HL-60/S4 treated with phorbol 12-myristate 13-acetate at 8.2 ng/mL for 4 days and 3 days (cell line): Measurements from ENCODE around the gene WBP1.

Experiments used
- in situ Hi-C: fragments of 300-500 bp; cut with MboI; formaldehyde crosslinking; loops from 2 replicates; pipeline ENCODE4 v1.15.0; 2022; ENCODE audit warnings: low sequenced_read_pairs

Gene WBP1

GRCh38 chr2:74481431-74481830 lies 23.2 kb downstream of the WBP1 start:
- in situ Hi-C loops, result loop anchor here (25.0 kb wide), 1 partner anchor 106 kb away; no protein-coding TSS in a partner anchor

GRCh38 chr2:74481961-74482800 lies 23.9 kb downstream of the WBP1 start:
- in situ Hi-C loops, result loop anchor here (25.0 kb wide), 1 partner anchor 105 kb away; no protein-coding TSS in a partner anchor

GRCh38 chr2:74482801-74483674 lies 24.8 kb downstream of the WBP1 start, which contains the start of the genes CCDC142 and TTC31:
Gene CCDC142, minus strand, starts transcription at chr2:74482998. Its CDS starts 161 bp downstream, at chr2:74482837.
Gene TTC31, plus strand, starts transcription at chr2:74483081. Its CDS starts 15 bp downstream, at chr2:74483096.
- in situ Hi-C loops, result loop anchor here (25.0 kb wide), 1 partner anchor 104 kb away; no protein-coding TSS in a partner anchor

- in situ Hi-C loops, result loop anchor here (25.0 kb wide), 1 partner anchor 104 kb away; no protein-coding TSS in a partner anchor
These were observed 25.5 kb downstream of the WBP1 start for GRCh38 chr2:74483675-74484164.

- in situ Hi-C loops, result loop anchor here (25.0 kb wide), 1 partner anchor 101 kb away; no protein-coding TSS in a partner anchor
These were observed 27.9 kb downstream of the WBP1 start for GRCh38 chr2:74486141-74486540.

GRCh38 chr2:74488643-74489481 lies 30.6 kb downstream of the WBP1 start:
- in situ Hi-C loops, result loop anchor here (25.0 kb wide), 1 partner anchor 98 kb away; no protein-coding TSS in a partner anchor

GRCh38 chr2:74489906-74490305 lies 31.7 kb downstream of the WBP1 start:
- in situ Hi-C loops, result loop anchor here (25.0 kb wide), 1 partner anchor 97 kb away; no protein-coding TSS in a partner anchor

GRCh38 chr2:74491648-74492544 lies 33.7 kb downstream of the WBP1 start:
- in situ Hi-C loops, result loop anchor here (25.0 kb wide), 1 partner anchor 95 kb away; no protein-coding TSS in a partner anchor

- in situ Hi-C loops, result loop anchor here (25.0 kb wide), 1 partner anchor 94 kb away; no protein-coding TSS in a partner anchor
These were observed 35.3 kb downstream of the WBP1 start for GRCh38 chr2:74493546-74493945.

GRCh38 chr2:74495440-74495839 lies 37.2 kb downstream of the WBP1 start:
- in situ Hi-C loops, result loop anchor here (25.0 kb wide), 1 partner anchor 92 kb away; no protein-coding TSS in a partner anchor

GRCh38 chr2:74496997-74497776 lies 38.9 kb downstream of the WBP1 start:
- in situ Hi-C loops, result loop anchor here (25.0 kb wide), 1 partner anchor 90 kb away; no protein-coding TSS in a partner anchor

- in situ Hi-C loops, result loop anchor here (25.0 kb wide), 1 partner anchor 89 kb away; no protein-coding TSS in a partner anchor
These were observed 39.7 kb downstream of the WBP1 start for GRCh38 chr2:74497777-74498499.

- in situ Hi-C loops, result loop anchor here (25.0 kb wide), 1 partner anchor 89 kb away; no protein-coding TSS in a partner anchor
These were observed 40.4 kb downstream of the WBP1 start for GRCh38 chr2:74498500-74499266.

- in situ Hi-C loops, result loop anchor here (25.0 kb wide), 1 partner anchor 88 kb away; no protein-coding TSS in a partner anchor
These were observed 41.2 kb downstream of the WBP1 start, which contains the start of gene LBX2 for GRCh38 chr2:74499267-74499939. Gene LBX2, minus strand, starts transcription at chr2:74499603. Its CDS starts 66 bp downstream, at chr2:74499537.

- in situ Hi-C loops, result loop anchor here (25.0 kb wide), 1 partner anchor 87 kb away; no protein-coding TSS in a partner anchor
These were observed 41.8 kb downstream of the WBP1 start for GRCh38 chr2:74499940-74500577.
